Spinal cord (tissue), 10 donors: ENCODE results near the gene DTNBP1. TPM values are rescaled to one million over a fixed set of nuclear protein-coding genes. Genes with fewer than 3 reads are reported as not detected.

ENCODE experiments used
- DNase-seq, 6 donors: peaks; one replicate each; pipeline versions ENCODE4 v3.0.0 to v3.0.0-alpha.2; 2013 to 2015; ENCODE audit warnings: low spot score in 6 of 6, low read depth in 4 of 6
- H3K27ac ChIP-seq: one replicate; pipeline ENCODE4 v1.5.1; 2013; ENCODE audit warnings: low read depth, low read length, control low read depth
- H3K27me3 ChIP-seq: one replicate; pipeline ENCODE4 v1.6.1; 2013; ENCODE audit warnings: low read length; ENCODE audit not compliant: control insufficient read depth, insufficient read depth
- H3K36me3 ChIP-seq: one replicate; pipeline ENCODE4 v1.6.1; 2013; ENCODE audit warnings: low read length; ENCODE audit not compliant: control insufficient read depth, insufficient read depth
- H3K4me1 ChIP-seq: one replicate; pipeline ENCODE4 v1.6.1; 2013; ENCODE audit warnings: low read length; ENCODE audit not compliant: control insufficient read depth, insufficient read depth
- H3K4me3 ChIP-seq: one replicate; pipeline ENCODE4 v1.5.1; 2013; ENCODE audit warnings: low read depth, low read length, control low read depth
- H3K9me3 ChIP-seq: one replicate; pipeline ENCODE4 v1.6.1; 2013; ENCODE audit warnings: low read length; ENCODE audit not compliant: control insufficient read depth, insufficient read depth
- WGBS: methylation state at CpG from one replicate; pipeline ENCODE4 v1.1.5; 2013; ENCODE audit warnings: missing lambda C conversion rate; ENCODE audit not compliant: insufficient coverage; 5-methylcytosine and 5-hydroxymethylcytosine counted together
- polyA plus RNA-seq, 2 donors: library from polyadenylated mRNA; unstranded; fragments of 120-200 nt; gene quantifications; one replicate each; pipeline ENCODE4 v1.2.1, GENCODE V29; 2013; ENCODE audit not compliant: insufficient read length in 2 of 2
- small RNA-seq: library from RNA; depleted of rRNA; stranded (forward); fragments of <200 nt; gene quantifications from one replicate; pipeline ENCODE3, GENCODE V24; 2014; ENCODE audit warnings: low replicate concordance
- total RNA-seq, 2 donors: library from RNA; depleted of rRNA in 1 of 2; stranded (reverse); fragments of 120-200 nt in 1 of 2; fragments of >200 nt in 1 of 2; gene quantifications; one replicate each; pipeline versions ENCODE4 v1.2.3 to v1.2.4, GENCODE V29; 2013 to 2014
- donor health status: healthy.

Gene DTNBP1
- total and polyA plus RNA-seq, 4 donors: 12.7 to 47.9 (median 33.8) TPM

DNA sequence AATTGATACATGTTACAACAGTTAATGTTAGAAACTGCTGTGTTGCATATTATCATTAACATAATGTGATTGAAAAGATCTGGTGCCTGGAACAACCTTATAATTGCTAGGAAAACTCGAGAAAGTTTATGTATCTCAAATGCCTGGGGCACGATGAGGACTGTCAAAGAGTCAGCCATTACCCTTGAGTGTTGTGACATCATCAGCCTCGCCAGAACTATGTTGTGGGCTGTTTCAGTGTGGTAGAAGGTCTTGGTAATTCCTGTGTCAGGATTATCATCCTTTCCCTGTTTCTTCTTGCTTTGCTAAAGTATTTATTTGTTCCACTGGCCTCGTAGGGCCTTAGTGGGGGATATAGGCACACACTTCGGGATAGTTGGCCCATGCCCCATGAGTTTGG is 185.1 kb downstream of the DTNBP1 start:
- DNase-seq: no peak
- 57% methylated on average over 5 of the region's 5 CpGs for WGBS
- H3K27ac ChIP-seq: no peak overlapping the region

DNA sequence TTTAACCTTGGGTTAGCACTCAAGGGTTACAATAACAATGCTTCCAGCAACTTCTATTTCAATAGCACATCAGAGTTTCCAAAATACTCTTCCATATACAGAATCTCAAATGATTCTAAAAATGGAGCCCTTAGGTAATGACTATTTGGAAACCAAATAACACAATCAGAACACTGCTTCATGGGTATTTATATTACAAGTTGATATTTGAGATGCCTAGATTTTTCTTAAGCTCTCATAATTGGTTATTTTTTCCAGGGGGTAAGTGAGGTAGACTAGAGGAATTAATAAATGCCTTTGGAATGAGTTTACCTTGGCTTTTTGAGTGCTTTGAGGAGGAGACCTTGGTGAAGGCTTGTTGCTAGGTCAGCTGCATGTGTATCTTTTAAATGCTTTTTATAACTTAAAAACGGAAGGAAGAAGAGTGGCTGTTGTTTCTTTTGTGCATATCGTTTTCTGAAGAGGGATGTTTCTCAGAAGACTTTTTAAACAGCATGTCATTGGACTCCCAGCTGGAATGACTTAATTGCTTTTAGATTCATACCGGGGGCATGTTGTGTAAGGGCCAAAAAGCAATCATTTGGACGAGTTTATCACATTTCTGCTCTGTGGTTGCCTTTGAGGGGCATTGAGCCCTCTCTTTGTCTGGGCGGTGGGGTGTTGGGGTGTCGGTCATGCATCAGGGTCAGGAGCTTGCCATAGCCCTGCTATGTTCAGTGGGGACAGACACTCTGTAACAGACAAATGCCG is 186.0 kb downstream of the DTNBP1 start:
- Histone ChIP-seq H3K27ac (no peak overlapping the region), H3K4me1 (peaks cover 16% of the 10 kb centered on the region)

More for the DNA sequence above, 185.1 kb downstream of the DTNBP1 start:
- Histone ChIP-seq H3K36me3 (peaks cover 4% of the 10 kb centered on the region), H3K4me3 (no peak overlapping the region), H3K27me3 (no peaks in the 10 kb centered on the region), H3K4me1 (peaks cover 16% of the 10 kb centered on the region), H3K9me3 (no peaks in the 10 kb centered on the region)

DNA sequence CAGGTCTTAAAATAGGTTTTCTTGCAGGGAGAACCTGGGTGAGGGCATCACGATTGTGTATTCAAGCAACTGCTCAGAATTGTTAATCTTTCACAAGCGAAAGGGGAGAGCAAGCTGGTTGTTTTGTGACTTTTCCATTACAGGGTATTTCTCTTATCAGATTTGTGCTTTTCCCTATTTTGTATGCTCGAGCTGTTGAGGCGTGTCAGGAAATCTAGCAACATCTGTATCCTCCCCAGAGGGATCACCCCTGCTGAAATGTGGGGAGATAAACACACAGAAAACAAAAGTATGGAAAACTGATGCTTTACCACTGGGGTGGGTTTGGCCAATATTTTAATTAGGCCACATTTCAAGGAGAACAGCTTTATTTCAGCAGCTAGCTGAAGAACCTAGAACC is 187.0 kb downstream of the DTNBP1 start:
- no peak overlapping the region for H3K27ac ChIP-seq
- no peaks in the 10 kb centered on the region for H3K27me3 ChIP-seq
- H3K9me3 ChIP-seq: no peaks in the 10 kb centered on the region
- WGBS: no CpG with 5 or more reads among the region's 4 CpGs
- peaks cover 16% of the 10 kb centered on the region for H3K4me1 ChIP-seq
- no peak overlapping the region for H3K4me3 ChIP-seq
- DNase-seq: peak in 1 of 6 donors; percentile 63
- H3K36me3 ChIP-seq: peaks cover 4% of the 10 kb centered on the region

More for the DNA sequence above, 186.0 kb downstream of the DTNBP1 start:
- Histone ChIP-seq H3K9me3 (no peaks in the 10 kb centered on the region), H3K4me3 (no peak overlapping the region), H3K27me3 (no peaks in the 10 kb centered on the region), H3K36me3 (peaks cover 4% of the 10 kb centered on the region)
- DNase-seq: peak in 2 of 6 donors; percentile 29 to 77
- 24% methylated on average over 2 of the region's 7 CpGs for WGBS

DNA sequence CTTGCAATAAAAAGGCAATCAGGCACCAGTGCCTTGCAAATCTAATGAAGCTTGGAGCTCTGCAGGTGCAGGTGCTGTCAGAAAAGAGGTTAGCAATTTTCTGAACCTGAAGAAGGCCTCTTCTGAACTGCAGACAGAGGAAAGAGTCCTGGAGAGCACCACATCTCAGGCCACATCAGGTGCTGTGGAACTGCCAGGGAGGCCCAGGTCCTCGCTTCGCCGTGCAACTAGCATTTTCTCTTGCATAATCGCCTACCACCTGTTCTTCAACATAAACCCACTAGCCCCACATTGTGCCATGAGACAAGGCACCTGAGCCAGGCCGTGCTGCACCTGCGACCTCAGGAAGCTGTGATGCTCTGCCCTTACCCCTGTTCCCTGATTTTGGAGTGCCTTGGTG is 187.6 kb downstream of the DTNBP1 start:
- H3K4me1 ChIP-seq: peaks cover 16% of the 10 kb centered on the region
- DNase-seq: no peak
- 71% methylated on average over 4 of the region's 6 CpGs for WGBS
- H3K36me3 ChIP-seq: peaks cover 4% of the 10 kb centered on the region
- H3K4me3 ChIP-seq: no peak overlapping the region
- no peak overlapping the region for H3K27ac ChIP-seq
- H3K27me3 ChIP-seq: no peaks in the 10 kb centered on the region
- no peaks in the 10 kb centered on the region for H3K9me3 ChIP-seq

DNA sequence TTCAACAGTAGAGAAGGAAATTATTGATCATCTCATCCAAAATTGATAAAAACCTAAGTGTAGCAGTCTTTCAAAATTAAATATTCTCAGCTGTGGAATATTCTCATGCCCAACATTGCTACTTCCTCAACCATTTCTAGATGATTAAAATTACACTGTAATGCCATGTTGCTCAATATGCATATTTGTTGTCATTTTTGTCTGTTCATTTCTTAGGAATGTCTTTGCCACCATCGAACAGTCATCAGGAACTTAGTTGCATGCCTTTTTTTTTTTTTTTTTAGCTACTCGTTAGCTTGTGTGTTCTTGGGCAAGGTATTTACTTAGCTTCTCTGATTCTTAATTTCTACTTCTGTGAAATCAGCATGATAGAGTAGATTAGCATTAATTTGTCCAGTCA is 188.6 kb downstream of the DTNBP1 start:
- Histone ChIP-seq H3K27me3 (no peaks in the 10 kb centered on the region), H3K36me3 (peaks cover 13% of the 10 kb centered on the region), H3K4me1 (peaks cover 12% of the 10 kb centered on the region), H3K9me3 (no peaks in the 10 kb centered on the region), H3K27ac (no peak overlapping the region), H3K4me3 (no peak overlapping the region)
- no CpG with 5 or more reads among the region's 2 CpGs for WGBS
- no peak for DNase-seq

DNA sequence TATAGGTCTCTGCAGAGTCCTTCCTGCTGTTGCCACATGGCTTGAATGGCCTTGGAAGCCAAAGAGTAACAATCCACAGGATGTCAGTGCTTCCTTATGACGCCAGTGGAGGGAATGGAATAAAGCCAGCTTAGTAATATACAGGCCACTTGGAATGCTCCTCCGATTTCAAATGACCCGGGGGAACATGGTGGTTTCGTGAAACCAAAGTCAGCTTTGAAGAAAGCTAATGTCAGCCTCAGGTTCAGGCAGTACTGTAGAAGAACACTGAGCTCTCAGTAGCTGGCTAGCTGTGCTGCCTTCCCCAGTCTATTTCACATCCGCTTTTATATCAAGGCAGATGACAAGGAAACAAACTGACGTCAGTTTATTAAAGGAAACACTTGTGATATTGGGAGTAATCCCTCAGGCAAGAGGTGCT is 189.1 kb downstream of the DTNBP1 start:
- Histone ChIP-seq H3K4me3 (no peak overlapping the region), H3K4me1 (peaks cover 9% of the 10 kb centered on the region), H3K9me3 (no peaks in the 10 kb centered on the region), H3K27ac (no peak overlapping the region), H3K27me3 (no peaks in the 10 kb centered on the region), H3K36me3 (peaks cover 17% of the 10 kb centered on the region)
- 53% methylated on average over 4 of the region's 6 CpGs for WGBS
- DNase-seq: peak in 1 of 6 donors; percentile 30

DNA sequence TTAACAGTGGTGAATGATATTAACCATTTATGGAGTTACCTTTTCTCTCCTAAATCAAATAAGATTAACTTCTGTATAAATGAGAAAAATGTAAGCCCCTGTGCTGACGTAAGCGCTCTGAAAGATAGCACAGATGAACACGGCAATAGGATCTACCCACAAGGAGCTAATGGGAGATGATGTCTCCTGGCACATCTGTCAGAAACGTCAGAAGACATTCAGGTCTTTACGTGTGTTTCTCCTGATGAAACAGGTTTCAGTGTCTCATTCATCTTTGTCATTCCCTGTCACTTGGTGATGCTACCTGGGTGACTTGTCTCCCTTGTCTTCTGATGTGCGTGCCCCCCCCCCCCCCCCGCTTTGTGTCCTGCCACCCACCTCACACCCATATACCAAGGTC is 189.7 kb downstream of the DTNBP1 start:
- Histone ChIP-seq H3K4me3 (no peak overlapping the region), H3K27me3 (no peaks in the 10 kb centered on the region), H3K27ac (no peak overlapping the region), H3K36me3 (peaks cover 19% of the 10 kb centered on the region), H3K9me3 (no peaks in the 10 kb centered on the region), H3K4me1 (peaks cover 7% of the 10 kb centered on the region)
- no peak for DNase-seq
- no CpG with 5 or more reads among the region's 7 CpGs for WGBS

Small RNAs within 50 kb of the gene (small RNA-seq; reads per million reads assigned to genes)
- gene RF00001: not detected
